ENCODE results near the gene CIPC. TPM values are rescaled to one million over a fixed set of nuclear protein-coding genes. Genes with fewer than 3 reads are reported as not detected.

CIPC gene
- total and polyA plus RNA-seq, 9 of the 15 experiments (the other 6 are each of a cell fraction or from before 2014, with no cell fraction given): 5.0 to 16.9 (median 10.7) TPM

DNA sequence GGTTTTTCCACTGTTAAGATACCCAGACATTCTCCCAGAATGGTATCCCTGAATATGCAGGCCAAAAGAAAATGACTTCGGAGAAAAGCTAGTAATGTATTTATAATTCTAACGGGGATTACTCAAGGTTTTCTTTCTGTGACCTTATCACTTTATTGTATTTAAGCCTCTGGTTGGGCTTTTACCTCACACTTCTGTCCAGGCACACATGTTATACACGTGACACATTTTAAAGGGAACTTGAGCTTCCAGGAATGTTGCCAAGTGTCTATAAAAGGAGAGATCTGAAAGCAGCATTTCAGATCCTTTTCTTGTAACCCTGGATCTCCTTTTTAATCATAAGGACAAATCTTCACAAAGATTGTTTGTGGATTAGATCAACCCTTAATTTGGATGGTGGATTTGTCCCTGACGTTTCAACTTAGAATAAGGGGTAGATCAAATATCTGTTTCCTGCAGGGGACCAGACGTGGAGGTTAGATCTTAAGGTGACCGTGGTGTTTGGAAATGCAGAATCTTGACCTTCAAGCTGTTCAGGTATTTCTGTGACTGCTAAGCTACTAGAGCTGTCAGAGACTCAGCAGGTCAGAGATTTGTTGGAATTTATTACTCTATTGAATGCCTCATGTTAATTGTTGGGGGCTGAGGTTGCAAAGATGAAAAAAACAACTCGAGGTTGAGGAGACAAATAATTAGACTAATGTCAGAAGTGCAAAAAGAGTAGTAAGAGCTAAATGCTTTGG is 1.5 kb downstream of the CIPC start (continued):
- TF ChIP-seq ATF2 (CRISPR knock-in tag; IDR thresholded peaks at IDR 0.05) (no peak), PYGO2 (tag; IDR thresholded peaks at IDR 0.05) (no peak), EP400 (IDR thresholded peaks at IDR 0.05) (no peak), E2F6 (IDR thresholded peaks at IDR 0.05; ENCODE audit: borderline replicate concordance in 1 of 2, extremely low read depth in 1 of 2, insufficient read depth in 1 of 2, insufficient read length in 1 of 2, low read depth in 1 of 2, low read length in 1 of 2, poor library complexity in 1 of 2, severe bottlenecking in 1 of 2) (peak in 1 of 2 experiments; percentile 59), HDAC8 (tag; IDR thresholded peaks at IDR 0.05) (no peak), NFIC (IDR thresholded peaks at IDR 0.05) (peak; percentile 48), PHTF2 (CRISPR knock-in tag; IDR thresholded peaks at IDR 0.05) (no peak), TEAD4 (IDR thresholded peaks at IDR 0.05; ENCODE audit: low read length) (peak; percentile 41; the same call in 1 of the 2 replicates), TEAD4 (CRISPR knock-in tag; IDR thresholded peaks at IDR 0.05; ENCODE audit: borderline replicate concordance) (no peak), FOXA1 (IDR thresholded peaks at IDR 0.05; ENCODE audit: borderline replicate concordance) (no peak), ZNF707 (CRISPR knock-in tag; conservative IDR thresholded peaks at IDR 0.05) (no peak), BHLHE40 (IDR thresholded peaks at IDR 0.05; ENCODE audit: low read length) (peak; percentile 78), SMARCA5 (IDR thresholded peaks at IDR 0.05) (no peak), TAF15 (IDR thresholded peaks at IDR 0.05; ENCODE audit: low read depth, low read length) (no peak), MEF2D (tag; conservative IDR thresholded peaks at IDR 0.05; ENCODE audit: low read depth) (no peak), USF2 (CRISPR knock-in tag; IDR thresholded peaks at IDR 0.05) (peak; percentile 6; the same call in 1 of the 2 replicates), POU5F1 (IDR thresholded peaks at IDR 0.05; ENCODE audit: borderline replicate concordance, low read depth, low read length, partially characterized antibody) (no peak)
- TF ChIP-seq, protein P1, sequence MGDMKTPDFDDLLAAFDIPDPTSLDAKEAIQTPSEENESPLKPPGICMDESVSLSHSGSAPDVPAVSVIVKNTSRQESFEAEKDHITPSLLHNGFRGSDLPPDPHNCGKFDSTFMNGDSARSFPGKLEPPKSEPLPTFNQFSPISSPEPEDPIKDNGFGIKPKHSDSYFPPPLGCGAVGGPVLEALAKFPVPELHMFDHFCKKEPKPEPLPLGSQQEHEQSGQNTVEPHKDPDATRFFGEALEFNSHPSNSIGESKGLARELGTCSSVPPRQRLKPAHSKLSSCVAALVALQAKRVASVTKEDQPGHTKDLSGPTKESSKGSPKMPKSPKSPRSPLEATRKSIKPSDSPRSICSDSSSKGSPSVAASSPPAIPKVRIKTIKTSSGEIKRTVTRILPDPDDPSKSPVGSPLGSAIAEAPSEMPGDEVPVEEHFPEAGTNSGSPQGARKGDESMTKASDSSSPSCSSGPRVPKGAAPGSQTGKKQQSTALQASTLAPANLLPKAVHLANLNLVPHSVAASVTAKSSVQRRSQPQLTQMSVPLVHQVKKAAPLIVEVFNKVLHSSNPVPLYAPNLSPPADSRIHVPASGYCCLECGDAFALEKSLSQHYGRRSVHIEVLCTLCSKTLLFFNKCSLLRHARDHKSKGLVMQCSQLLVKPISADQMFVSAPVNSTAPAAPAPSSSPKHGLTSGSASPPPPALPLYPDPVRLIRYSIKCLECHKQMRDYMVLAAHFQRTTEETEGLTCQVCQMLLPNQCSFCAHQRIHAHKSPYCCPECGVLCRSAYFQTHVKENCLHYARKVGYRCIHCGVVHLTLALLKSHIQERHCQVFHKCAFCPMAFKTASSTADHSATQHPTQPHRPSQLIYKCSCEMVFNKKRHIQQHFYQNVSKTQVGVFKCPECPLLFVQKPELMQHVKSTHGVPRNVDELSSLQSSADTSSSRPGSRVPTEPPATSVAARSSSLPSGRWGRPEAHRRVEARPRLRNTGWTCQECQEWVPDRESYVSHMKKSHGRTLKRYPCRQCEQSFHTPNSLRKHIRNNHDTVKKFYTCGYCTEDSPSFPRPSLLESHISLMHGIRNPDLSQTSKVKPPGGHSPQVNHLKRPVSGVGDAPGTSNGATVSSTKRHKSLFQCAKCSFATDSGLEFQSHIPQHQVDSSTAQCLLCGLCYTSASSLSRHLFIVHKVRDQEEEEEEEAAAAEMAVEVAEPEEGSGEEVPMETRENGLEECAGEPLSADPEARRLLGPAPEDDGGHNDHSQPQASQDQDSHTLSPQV (IDR thresholded peaks at IDR 0.05): peak; percentile 44; the same call in 1 of the 2 replicates
